Measurements from ENCODE around the gene C10orf95. TPM values are rescaled to one million over a fixed set of nuclear protein-coding genes. Genes with fewer than 3 reads are reported as not detected.

C10orf95 gene
- total and polyA plus RNA-seq, 11 donors = 0.18 to 0.21 TPM; not detected in 9

DNA sequence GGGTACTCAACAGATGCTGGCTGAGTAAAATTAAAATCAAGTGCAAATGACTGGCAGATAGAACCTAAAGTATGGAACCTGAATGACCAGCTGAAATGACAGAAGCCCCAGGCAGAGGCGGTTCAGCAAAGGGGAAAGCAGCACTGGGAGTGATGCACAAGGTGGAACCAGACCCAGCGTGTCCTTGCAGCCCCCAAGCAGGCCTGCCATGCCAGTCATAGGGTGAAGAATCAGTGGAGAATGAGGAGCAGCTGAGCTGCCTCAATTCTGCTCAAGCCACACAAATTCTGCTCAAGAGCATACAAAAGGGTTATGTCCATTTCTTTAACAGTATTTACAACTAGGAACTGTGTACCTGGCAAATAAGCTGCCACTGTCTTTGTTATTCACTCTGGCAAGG, 42.4 kb upstream of the C10orf95 start:
- no peak overlapping the region for H3K4me3 ChIP-seq
- 85 to 90% (median 88%) methylated on average over 2 of the region's 2 CpGs for WGBS, 4 donors
- H3K27ac ChIP-seq = peak overlapping the region in 4 of 12 donors; percentile 59 to 79 (median 67)
- ATAC-seq = no peak
- no peaks in the 10 kb centered on the region for H3K27me3 ChIP-seq
- intact Hi-C loops (cut with DNase I) = no loop called here
- H3K9me3 ChIP-seq = no peaks in the 10 kb centered on the region
- peaks cover 0 to 68% (median 33%) of the 10 kb centered on the region in 12 donors for H3K4me1 ChIP-seq
- peak in 1 of 5 donors; percentile 23 for DNase-seq
- TF ChIP-seq, protein P1, sequence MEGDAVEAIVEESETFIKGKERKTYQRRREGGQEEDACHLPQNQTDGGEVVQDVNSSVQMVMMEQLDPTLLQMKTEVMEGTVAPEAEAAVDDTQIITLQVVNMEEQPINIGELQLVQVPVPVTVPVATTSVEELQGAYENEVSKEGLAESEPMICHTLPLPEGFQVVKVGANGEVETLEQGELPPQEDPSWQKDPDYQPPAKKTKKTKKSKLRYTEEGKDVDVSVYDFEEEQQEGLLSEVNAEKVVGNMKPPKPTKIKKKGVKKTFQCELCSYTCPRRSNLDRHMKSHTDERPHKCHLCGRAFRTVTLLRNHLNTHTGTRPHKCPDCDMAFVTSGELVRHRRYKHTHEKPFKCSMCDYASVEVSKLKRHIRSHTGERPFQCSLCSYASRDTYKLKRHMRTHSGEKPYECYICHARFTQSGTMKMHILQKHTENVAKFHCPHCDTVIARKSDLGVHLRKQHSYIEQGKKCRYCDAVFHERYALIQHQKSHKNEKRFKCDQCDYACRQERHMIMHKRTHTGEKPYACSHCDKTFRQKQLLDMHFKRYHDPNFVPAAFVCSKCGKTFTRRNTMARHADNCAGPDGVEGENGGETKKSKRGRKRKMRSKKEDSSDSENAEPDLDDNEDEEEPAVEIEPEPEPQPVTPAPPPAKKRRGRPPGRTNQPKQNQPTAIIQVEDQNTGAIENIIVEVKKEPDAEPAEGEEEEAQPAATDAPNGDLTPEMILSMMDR (IDR thresholded peaks at IDR 0.05) = no peak
- TF ChIP-seq POLR2A (IDR thresholded peaks at IDR 0.05) = no peak
- peaks cover 0 to 62% (median 20%) of the 10 kb centered on the region in 9 donors for H3K36me3 ChIP-seq

DNA sequence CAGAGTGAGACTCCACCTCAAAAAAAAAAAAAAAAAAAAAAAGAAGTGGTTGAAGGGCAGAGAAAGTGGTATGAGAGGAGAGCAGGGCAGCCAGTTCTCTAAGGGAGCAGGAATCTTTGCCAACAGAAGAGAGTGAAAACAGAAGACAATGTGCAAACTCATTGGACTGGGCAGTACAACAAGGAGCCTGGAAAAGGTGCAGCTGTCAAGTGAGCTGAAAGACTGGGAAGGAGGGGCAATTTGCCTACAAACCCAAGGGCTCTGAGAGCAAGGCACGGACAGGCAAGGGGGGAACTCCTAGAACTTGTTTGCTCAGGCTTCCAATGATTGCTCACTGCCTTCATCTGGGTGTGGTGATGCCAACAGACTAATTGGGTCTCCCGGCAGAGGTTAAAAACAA, 41.6 kb upstream of the C10orf95 start:
- no peak overlapping the region for H3K4me3 ChIP-seq

GRCh38 chr10:102492344-102492939, 41.1 kb upstream of the C10orf95 start:
- TF ChIP-seq, protein P1 (IDR thresholded peaks at IDR 0.05) = no peak
- no peak for TF ChIP-seq POLR2A (IDR thresholded peaks at IDR 0.05)
- Histone ChIP-seq H3K4me1 (peaks cover 0 to 55% (median 30%) of the 10 kb centered on the region in 12 donors), H3K9me3 (no peaks in the 10 kb centered on the region), H3K4me3 (no peak overlapping the region), H3K36me3 (peaks cover 0 to 75% (median 33%) of the 10 kb centered on the region in 9 donors), H3K27me3 (no peaks in the 10 kb centered on the region), H3K27ac (peak overlapping the region in 9 of 12 donors; percentile 4 to 79 (median 61))
- peak in 1 of 5 donors; percentile 23 for DNase-seq
- intact Hi-C loops (cut with DNase I) = no loop called here
- 90 to 93% (median 90%) methylated on average over 7 of the region's 7 CpGs for WGBS, 4 donors
- peak in 2 of 4 donors; percentile 11 to 15 for ATAC-seq

More for the DNA sequence above, 41.6 kb upstream of the C10orf95 start:
- ATAC-seq (peak; percentile 83 to 91 (median 88)), DNase-seq (peak in 3 of 5 donors; percentile 34 to 66 (median 51))
- intact Hi-C loops (cut with DNase I) = no loop called here
- H3K9me3 ChIP-seq = no peaks in the 10 kb centered on the region
- H3K36me3 ChIP-seq = peaks cover 0 to 70% (median 28%) of the 10 kb centered on the region in 9 donors
- no peak for TF ChIP-seq POLR2A (IDR thresholded peaks at IDR 0.05)
- TF ChIP-seq, protein P1 (IDR thresholded peaks at IDR 0.05) = no peak
- peaks cover 0 to 60% (median 30%) of the 10 kb centered on the region in 12 donors for H3K4me1 ChIP-seq
- peak overlapping the region in 11 of 12 donors; percentile 8 to 79 (median 61) for H3K27ac ChIP-seq
- no peaks in the 10 kb centered on the region for H3K27me3 ChIP-seq
- 28 to 36% (median 32%) methylated on average over 2 of the region's 2 CpGs for WGBS, 4 donors

DNA sequence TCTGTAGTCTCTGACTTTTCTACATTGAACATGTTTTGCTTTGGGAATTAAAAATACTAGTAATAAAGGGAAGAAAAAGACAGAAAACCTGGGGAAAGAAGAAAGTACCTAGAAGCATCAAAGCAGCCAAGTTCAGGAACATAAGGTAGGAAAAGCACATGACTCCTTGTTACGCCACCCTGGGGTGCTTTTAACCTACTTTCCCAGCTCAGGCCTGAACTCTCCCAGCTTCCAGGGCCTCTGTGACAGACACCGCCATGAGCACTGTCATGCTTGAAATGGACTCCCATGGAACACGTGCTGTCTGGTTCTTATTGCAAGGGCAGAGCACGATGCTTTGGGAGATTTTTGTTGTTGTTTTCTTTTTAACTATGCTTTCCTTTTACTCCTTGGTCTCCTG, 39.8 kb upstream of the C10orf95 start:
- TF ChIP-seq, protein P1 (IDR thresholded peaks at IDR 0.05) = no peak
- no peak for TF ChIP-seq POLR2A (IDR thresholded peaks at IDR 0.05)
- no peaks in the 10 kb centered on the region for H3K9me3 ChIP-seq
- DNase-seq (peak in 1 of 5 donors; percentile 17), ATAC-seq (no peak)
- peak overlapping the region in 1 of 12 donors; percentile 63 for H3K27ac ChIP-seq
- peaks cover 0 to 47% (median 23%) of the 10 kb centered on the region in 12 donors for H3K4me1 ChIP-seq
- intact Hi-C loops (cut with DNase I) = no loop called here
- peaks cover 0 to 86% (median 46%) of the 10 kb centered on the region in 9 donors for H3K36me3 ChIP-seq
- H3K27me3 ChIP-seq = no peaks in the 10 kb centered on the region
- no peak overlapping the region for H3K4me3 ChIP-seq
- WGBS, 4 donors = 69 to 86% (median 72%) methylated on average over 4 of the region's 4 CpGs

Data from heart left ventricle (tissue), 16 donors.